Activated CD4-positive, CD25-positive, alpha-beta regulatory T cell treated with anti-CD3 and anti-CD28 coated beads, Interleukin-2, amount 50 U/mL, for 72 hours (primary cell): Measurements from ENCODE around the gene ZNF211.
A peak's percentile ranks its signal among the peaks of the same experiment; 100 is the strongest.

Experiments
- DNase-seq: peaks from one replicate; pipeline ENCODE4 v3.0.0; 2021

Gene ZNF211

DNA sequence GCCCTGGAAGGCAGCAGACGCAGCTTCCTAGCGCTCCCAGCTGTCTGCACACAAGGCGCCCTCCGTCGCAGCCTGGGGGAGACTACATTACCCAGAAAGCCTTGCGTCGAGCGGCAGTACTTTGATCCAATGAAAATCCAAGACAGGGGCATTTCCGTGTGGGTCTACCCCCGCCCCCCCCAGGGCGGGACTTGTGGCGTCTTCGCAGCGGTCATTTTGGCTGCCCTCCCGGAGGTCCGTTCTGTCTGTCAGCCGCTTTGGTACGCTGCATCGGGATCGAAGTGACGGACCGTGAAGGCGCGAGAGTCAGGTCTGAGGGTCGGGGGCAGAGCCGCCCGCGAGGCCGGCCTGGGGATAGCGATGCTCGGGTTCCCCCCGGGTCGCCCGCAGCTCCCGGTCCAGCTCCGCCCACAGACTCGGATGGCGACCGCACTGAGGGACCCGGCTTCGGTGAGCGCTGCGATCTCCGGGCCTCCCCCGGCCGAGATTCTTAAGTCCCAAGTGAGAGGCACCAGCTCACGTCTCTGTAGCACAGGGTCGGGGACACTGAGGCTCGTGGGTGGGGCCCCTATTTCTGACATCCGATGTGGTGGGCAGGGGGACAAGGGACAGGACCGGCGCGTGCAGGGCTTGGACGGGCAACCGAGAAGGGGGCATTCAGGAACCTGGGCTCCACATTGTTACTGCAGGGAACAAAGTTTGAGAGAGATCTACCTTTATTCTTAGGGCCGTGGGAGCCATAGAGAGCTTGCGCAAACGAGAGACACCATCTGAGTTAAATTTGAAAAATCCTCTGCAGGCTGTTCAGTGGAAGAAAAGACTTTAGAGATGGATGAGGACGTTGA, at the start of gene ZNF211:
ZNF211 (plus strand) TSS at position 182 of the 845 bp plus-strand sequence; CDS start at position 361, 179 bp downstream.
- peak; percentile 89 for DNase-seq

DNA sequence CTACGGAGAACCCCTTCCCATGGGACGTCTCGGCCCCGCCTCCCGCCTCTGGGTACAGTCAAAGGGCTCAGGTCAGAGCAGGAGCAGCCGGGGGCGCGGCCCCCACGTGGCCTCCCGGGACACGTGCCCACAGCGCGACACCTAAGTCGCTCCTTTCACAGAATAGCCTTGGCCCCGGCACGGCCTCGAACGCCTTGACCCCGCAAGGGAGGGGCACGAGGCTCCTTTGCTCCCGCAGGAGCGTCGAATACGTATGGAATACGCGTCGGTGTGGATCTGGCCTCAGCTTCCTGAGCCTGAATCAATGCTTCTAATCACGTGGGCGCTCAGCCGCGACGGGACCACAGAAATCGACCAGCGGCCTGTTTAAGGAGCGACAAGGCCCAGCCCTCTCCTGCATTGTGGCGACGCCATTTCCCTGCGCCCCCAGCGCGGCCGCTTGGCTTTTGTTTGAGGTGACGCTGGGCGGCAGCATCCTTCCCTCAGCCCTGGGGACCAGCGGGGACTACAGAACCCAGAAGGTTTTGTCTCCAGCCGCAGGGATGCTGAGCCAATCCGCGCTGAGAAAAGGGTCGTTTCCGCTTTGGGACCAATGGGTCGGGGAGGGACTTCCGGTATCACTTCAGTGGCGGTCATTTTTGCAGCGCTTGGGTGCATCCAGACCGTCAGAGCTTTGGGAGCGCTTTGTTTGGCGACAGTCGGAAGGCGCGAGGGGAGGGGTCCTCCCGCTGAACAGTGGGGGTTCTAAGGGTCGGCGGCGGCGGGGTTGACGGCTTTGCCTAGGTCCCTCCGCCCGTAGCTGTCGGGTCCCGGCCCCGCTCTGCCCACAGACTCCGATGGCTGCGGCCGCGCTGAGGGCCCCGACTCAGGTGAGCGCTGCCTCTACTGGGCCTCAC, 49.2 kb upstream of the ZNF211 start, which contains the start of gene ZIK1:
ZIK1 (plus strand) TSS at position 625 of the 896 bp plus-strand sequence; CDS start at position 837, 212 bp downstream.
- peak; percentile 75 for DNase-seq

DNA sequence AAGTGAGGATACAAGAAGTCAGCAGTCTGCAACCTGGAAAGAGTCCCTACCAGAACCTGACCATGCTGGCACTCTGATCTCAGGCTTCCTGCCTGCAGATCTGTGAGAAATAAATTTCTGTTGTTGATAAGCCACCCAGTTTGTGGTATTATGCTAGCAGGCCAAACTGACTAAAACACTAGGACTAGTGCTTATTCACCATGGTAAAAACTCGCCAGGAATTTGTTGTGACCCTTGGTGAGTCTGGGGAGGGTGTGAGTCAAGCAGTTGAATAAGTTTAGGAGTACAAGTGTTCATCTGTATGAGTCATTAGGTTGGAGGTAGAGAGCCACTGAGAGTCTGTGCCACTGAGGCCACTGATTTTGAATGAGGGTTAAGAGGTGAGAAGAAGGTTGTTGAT, 45.4 kb upstream of the ZNF211 start:
- no peak for DNase-seq

DNA sequence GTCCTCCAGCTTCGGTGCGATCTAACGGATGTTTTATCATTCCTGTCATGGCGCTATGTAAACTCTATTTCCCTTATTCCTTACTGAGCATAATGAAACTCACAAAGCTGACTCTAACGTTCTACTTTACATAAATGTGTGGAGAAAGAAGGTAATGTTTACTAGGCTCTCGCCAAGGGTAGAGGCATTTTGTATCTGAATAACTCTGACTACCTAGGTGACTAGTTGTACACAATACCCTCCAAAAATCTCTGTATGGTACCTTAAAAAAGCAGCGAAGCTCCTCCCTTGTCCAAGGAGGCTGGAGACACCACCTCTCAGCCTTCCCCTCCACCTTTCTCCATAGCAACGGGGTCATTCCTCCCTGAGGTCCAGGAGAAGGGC, 33.6 kb upstream of the ZNF211 start:
- no peak for DNase-seq

DNA sequence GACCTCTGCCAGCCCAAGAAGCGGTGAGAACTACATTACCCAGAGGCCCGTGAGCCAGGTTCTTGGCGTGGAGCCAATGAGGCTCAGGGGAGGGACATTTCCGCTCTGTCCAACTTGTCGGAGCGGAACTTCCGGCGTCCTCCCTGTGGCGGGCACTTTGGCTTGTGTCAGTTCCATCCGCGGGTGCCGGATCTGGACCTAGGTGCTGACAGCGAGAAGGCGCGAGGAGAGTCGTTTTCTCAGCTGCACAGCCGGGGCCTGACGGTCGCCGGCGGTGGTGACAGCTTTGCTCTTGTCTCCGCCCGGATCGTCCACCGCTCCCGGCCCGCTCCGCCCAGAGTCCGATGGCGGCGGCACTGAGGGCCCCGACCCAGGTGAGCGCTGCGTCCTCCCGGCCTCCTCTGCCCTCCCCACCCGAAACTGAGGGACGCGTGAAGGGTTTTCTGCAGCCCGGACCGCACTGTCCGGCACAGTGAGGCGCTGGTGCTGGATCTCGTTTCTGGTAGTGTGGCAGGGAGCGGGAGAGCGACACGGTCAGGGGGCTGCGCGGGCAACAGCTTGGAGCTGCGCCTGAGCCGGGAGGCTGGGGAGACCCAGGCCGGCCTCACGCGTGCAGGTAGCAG, 33.1 kb upstream of the ZNF211 start, which contains the start of gene ZNF530:
ZNF530 (plus strand) TSS at position 125 of the 623 bp plus-strand sequence. CDS start 4,461 bp downstream, outside the sequence.
- DNase-seq: peak; percentile 87

DNA sequence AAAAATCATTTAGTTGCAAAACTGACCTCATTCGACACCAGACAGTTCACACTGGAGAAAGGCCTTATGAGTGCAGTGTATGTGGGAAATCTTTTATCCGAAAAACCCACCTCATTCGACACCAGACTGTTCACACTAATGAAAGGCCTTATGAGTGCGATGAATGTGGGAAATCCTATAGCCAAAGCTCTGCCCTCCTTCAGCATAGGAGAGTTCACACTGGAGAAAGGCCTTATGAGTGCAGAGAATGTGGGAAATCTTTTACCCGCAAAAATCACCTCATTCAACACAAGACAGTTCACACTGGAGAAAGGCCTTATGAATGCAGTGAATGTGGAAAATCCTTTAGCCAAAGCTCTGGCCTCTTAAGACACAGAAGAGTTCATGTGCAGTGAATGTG, 26.0 kb upstream of the ZNF211 start:
- DNase-seq: no peak

DNA sequence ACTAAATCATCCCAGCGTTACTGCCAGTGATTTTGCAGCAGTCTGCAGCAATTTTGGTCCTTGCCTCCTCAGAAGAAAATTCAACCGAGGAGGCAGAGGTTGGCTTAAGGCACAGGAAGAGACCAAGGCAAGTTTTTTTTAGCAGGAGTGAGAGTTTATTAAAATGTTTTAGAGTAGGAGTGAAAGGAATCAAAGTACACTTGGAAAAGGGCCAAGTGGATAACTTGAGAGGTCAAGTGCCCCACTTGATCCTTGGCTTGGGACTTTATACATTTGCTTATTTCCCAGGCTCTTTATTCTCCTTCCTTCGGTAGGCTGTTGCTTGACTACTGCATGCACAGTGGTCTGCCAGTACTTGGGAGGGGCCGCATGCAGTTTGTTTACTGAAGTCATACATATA, 21.9 kb upstream of the ZNF211 start:
- no peak for DNase-seq

DNA sequence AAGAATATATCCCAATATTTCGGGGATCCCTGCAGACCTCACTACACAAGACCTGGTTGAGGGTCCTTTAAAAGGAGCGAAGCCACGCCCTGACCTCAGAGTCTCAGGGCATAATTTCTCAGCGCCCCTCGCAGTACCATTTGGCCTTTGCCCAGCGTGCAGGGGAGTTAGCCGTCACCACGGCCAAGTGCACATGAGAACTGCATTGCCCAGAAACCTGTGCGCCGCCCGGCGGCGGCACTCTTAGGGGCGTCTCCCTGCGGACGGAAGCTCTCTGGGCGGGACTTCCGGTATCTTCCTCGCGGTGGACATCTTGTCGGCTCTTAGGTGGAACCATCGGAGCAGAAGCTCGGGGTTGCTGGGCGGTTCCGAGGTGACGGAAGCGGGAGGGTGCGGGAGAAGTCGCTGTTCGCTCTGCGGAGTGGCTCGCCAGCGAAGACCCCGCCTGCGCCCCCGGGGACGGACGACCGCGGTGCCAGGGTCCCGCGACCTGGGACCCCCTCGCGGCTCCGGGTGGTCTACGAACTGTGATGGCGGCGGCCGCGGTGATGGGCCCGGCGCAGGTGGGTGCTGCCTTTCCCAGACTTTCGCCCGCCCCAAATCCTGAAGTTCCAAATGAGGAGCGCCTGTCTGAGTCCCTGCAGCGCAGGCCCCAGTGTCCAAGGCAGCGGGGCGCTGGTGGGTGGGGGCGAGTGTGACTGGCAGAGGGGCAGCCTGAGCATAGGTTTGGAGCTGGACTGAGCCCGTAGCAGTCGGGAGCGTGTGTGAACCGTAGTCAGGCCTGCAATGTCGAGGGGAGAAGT, 18.8 kb upstream of the ZNF211 start, which contains the start of gene ZNF134:
ZNF134 (plus strand) TSS at position 302 of the 803 bp plus-strand sequence. CDS start 5,227 bp downstream, outside the sequence.
- DNase-seq: peak; percentile 91

DNA sequence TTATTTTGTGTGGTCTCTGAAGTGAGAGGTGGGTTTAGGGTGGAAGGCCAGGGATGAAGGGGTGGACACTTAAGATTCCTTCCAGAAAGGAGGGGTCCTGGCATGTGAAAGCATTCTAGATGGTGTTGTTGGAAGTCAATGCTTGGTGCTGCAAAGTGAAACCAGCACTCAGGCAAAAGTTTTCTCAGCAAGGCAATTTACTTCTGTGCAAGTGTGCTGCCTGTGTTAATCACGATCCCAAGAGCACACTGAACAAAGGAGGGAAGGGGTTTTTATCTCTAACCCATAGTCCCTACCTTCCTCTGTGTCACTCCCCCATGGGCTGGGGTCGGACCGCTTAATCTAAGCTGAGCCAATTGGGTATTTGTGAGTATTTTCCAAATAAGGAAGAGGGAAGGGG, 17.6 kb upstream of the ZNF211 start:
- DNase-seq: no peak

DNA sequence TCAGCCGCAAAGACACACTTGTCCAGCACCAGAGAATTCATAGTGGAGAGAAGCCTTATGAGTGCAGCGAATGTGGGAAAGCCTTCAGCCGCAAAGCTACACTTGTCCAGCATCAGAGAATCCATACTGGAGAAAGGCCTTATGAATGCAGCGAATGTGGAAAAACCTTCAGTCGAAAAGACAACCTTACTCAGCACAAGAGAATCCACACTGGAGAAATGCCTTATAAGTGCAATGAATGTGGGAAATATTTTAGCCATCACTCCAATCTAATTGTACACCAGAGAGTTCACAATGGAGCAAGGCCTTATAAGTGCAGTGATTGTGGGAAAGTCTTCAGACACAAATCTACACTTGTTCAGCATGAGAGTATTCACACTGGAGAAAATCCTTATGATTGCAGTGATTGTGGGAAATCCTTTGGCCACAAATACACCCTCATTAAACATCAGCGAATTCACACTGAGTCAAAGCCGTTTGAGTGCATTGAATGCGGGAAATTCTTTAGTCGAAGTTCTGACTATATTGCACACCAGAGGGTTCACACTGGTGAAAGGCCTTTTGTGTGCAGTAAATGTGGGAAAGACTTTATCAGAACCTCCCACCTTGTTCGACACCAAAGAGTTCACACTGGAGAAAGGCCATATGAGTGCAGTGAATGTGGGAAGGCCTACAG, 12.2 kb upstream of the ZNF211 start:
- DNase-seq: no peak

DNA sequence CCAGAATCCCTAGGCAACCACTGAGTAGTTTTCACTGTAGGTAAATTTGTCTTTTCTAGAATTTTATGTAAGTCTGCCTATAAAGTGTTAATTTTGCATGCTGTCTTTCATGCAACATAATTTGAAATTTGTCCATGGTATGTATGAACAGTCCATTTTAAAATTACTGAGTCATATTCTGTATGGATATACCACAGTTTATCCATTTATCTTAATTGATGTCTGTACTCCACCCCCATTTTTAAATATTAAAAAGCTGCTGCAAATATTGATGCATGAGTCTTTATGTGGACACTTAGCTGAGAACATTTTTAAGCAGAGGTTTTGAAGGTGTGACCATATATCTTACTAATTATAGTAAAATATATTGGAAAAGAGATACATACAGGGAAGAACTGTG, 9.9 kb upstream of the ZNF211 start:
- no peak for DNase-seq

DNA sequence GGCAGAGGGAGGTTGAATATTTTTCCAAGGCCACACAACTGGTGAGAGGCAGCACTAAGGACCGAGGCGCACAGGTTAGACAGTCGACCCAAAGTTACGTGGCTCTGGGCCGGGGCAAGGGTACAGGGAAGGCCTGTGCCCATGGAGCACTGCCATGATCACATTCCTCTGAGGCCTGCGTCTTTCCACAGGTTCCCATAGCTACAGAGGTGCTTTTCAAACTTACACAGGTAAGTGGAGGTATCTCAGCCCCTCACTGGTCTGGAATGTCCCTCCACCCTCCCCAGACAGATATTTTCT, 814 bp downstream of the ZNF211 start:
- DNase-seq: no peak

DNA sequence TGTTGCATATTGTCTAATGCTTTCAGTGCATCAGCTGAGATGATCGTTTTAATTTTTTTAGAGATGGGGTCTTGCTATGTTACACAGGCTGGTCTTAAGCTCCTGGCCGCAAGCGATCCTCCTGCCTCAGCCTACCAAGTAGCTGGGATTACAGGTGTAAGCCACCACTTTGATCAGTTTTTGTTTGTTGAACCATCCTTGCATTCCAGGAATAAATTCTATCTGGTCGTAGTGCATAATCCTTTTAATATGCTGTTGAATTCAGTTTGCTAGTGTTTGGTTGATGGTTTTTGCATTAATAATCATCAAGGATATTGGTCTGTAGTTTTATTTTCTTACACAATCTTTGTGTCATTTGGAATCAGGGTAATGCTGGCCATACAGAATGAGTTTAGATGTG, 4.4 kb downstream of the ZNF211 start:
- no peak for DNase-seq

DNA sequence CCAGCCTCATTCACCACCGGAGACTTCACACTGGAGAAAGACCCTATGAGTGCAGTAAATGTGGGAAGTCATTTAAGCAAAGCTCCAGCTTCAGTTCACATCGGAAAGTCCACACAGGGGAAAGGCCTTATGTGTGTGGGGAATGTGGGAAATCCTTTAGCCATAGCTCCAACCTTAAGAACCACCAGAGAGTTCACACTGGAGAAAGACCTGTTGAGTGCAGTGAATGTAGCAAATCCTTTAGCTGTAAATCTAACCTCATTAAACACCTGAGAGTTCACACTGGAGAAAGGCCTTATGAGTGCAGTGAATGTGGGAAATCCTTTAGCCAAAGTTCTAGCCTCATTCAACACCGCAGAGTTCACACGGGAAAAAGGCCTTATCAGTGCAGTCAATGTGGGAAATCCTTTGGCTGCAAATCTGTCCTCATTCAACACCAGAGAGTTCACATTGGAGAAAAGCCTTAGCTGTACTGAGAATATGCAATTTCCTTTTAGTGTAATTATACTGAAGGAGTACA, 8.8 kb downstream of the ZNF211 start:
- no peak for DNase-seq

DNA sequence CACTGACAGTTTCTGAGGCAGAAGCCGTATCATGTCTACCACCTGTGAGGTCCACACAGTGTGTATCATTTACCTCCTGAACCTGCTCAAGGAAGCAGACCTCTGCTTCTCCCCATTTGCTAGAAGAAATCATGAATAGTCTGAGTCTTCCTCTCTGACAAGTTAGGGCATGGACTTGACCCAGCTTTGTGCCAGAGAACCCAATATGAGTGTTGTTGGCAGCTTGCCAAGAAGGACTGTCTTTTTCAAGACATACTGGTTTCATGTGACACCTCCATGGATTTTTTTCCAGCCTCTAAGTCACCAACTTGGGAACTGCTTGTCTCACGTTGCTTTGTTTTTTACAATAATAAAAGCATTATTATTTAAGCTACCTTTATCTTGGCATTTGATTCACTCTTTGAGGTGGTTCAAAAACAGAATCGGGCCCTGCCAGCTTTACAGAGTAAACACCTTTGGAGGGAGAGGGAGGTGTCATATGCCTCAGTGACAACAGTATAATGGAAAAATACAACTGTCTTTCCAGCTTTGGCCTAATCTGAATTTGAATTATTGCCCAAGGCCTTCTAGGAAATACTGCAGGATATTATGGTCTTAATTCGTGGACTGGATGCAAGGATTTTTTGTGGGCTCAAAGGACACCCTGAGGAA, 9.6 kb downstream of the ZNF211 start:
- no peak for DNase-seq

DNA sequence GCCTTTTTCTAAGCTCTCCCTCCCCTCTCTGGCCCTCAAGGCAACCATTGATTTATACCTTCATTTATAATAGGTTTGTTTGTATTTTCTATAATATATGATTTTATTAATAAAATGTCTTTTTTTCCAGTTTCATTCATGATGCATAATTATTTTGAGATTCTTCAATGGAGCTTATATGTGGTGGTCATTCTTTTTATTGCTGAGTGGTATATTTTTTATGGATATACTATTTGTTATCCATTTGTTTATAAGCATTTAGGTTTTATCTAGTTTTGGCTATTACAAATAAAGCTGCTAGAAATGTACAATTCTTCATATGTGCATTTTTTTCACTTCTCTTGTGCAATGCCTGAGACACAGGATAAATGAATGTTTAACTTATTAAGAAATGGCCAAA, 10.8 kb downstream of the ZNF211 start:
- no peak for DNase-seq

DNA sequence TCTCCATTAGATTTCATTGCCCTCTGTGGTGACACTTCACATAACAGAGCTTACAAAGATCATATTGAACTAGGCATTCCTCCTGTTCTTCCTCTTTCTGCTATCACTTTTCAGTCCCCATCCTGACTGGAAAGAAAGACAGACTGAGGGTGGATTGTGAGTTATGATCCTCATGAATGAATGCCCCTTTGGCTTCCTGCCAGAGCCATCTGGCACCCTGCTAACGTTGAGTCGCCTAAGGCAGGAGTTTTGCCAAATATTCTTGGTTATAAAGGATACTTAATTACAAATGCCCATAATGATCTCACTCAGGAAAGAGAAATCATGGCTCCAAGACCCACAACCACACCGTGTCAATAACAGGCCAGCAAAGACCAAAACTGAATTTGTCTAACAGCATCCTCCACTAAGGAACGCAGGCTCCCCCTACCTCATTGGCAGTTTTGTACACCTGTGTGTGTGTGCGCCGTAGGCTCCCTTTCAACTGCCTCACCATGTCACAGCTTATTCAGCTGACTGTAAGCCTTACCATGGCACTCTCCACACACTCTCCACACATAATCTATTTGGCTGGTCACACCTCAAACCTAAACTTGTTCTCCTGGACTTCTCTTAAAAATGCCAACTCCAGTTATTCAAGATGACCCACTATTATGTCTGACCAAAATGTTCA, 15.5 kb downstream of the ZNF211 start:
- DNase-seq: no peak

DNA sequence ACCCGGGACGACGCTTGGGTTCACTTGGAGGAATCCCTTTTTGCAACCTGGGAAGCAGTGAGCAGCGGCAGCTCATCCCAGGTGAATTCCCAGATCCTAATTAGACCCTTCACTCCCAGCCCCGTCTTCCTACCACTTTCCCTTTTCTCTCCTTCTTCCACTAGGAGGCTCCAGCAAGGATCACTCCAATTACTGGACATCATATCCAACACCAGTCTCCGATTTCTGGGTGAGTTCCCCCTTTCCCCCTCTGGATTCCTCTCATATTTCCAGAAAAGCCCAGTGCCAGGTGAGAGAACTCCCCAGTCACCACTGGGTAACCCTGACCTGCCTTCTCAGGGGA, 18.7 kb downstream of the ZNF211 start:
- DNase-seq: no peak

DNA sequence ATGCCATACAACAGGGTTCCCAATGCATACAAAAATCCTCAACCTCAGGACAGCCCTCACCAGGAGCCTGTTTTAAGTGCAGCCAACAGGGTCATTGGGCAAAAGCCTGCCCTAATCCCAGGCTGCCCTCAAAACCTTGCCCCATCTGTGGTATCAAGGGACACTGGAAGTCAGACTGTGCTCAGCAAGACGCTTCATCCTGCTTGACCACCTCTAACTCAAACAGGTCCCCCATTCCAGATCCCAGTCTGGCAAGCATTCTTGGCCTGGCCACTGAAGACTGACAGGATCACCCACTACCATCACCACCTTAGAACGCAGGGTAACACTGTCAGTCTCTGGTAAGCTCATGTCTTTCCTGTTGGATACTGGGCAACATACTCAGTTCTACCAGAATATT, 20.7 kb downstream of the ZNF211 start:
- DNase-seq: no peak

DNA sequence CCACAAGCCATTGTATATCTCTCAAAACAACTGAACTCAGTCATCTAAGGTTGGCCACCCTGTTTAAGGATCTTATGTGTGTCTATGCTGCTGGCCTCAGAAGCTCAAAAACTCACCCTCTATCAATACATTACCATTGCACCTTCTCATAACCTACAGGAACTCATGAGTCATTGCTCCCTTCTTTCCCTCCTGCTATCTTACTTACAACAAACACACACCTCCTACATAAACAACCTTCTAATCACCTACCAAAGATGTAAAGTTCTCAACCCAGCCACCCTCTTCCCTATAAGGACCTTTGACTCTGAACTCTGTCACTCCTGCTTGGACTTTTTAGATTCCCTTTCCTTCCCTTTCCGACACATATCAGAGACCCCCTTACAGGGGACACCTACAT, 22.5 kb downstream of the ZNF211 start:
- no peak for DNase-seq

DNA sequence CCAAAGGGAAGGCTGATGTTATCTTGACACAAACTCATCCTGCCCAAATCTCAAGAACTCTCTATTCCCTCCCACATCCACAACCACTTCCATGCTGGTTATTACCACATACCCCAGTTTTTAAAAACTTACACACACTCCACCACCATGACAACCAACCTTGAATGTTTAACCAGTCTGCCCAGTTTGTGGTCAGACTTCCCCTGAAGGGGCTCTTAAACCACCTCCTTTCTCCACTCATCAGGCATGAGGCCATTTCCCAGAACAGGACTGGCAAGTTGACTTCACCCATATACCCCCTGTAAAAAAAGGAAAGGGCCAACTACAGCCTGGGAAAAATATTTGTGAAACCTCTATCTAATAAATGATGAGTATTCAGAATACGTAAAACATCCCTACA, 23.4 kb downstream of the ZNF211 start:
- no peak for DNase-seq
